ENCODE measurements around the gene ATP6V1G1.

- no peak for TF ChIP-seq POLR2A (IDR thresholded peaks at IDR 0.05)
- TF ChIP-seq, protein P1, sequence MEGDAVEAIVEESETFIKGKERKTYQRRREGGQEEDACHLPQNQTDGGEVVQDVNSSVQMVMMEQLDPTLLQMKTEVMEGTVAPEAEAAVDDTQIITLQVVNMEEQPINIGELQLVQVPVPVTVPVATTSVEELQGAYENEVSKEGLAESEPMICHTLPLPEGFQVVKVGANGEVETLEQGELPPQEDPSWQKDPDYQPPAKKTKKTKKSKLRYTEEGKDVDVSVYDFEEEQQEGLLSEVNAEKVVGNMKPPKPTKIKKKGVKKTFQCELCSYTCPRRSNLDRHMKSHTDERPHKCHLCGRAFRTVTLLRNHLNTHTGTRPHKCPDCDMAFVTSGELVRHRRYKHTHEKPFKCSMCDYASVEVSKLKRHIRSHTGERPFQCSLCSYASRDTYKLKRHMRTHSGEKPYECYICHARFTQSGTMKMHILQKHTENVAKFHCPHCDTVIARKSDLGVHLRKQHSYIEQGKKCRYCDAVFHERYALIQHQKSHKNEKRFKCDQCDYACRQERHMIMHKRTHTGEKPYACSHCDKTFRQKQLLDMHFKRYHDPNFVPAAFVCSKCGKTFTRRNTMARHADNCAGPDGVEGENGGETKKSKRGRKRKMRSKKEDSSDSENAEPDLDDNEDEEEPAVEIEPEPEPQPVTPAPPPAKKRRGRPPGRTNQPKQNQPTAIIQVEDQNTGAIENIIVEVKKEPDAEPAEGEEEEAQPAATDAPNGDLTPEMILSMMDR (IDR thresholded peaks at IDR 0.05) = no peak
Observed at GRCh38 chr9:114626415-114627020, 38.9 kb downstream of the ATP6V1G1 start.

Measured in breast epithelium (tissue), 3 donors.